Measurements from ENCODE around the gene CYS1.
"Not testable (repeated sequence)": the region's sequence is repeated elsewhere in the genome, so short reads cannot be mapped to it uniquely, and the experiment has no call there.

Gene CYS1

GRCh38 chr2:10079870-10080535 is at the start of gene CYS1:
CYS1 (minus strand) TSS chr2:10080411; CDS start chr2:10080223, 188 bp downstream.
- DNase-seq (ENCODE audit: low spot score), result no peak

- DNase-seq (ENCODE audit: low spot score), result no peak
These were observed 49.3 kb upstream of the CYS1 start for GRCh38 chr2:10129490-10129889.

- DNase-seq (ENCODE audit: low spot score), result no peak
These were observed 48.2 kb upstream of the CYS1 start for GRCh38 chr2:10128420-10128819.

GRCh38 chr2:10126632-10127026 is 46.4 kb upstream of the CYS1 start:
- DNase-seq (ENCODE audit: low spot score), result no peak

- no peak for DNase-seq (ENCODE audit: low spot score)
These were observed 45.8 kb upstream of the CYS1 start for GRCh38 chr2:10125842-10126631.

- DNase-seq (ENCODE audit: low spot score), result peak; percentile 91
These were observed 44.4 kb upstream of the CYS1 start for GRCh38 chr2:10124538-10125045.

- no peak for DNase-seq (ENCODE audit: low spot score)
These were observed 43.1 kb upstream of the CYS1 start for GRCh38 chr2:10123281-10123680.

- peak; percentile 95 for DNase-seq (ENCODE audit: low spot score)
These were observed 42.5 kb upstream of the CYS1 start, which contains the start of gene RRM2 for GRCh38 chr2:10122500-10123280. RRM2 (plus strand) TSS chr2:10122739; CDS start chr2:10122799, 60 bp downstream.

- peak; percentile 80 for DNase-seq (ENCODE audit: low spot score)
These were observed 40.8 kb upstream of the CYS1 start for GRCh38 chr2:10120877-10121574.

GRCh38 chr2:10120158-10120876 is 40.1 kb upstream of the CYS1 start:
- peak; percentile 97 for DNase-seq (ENCODE audit: low spot score)

- DNase-seq (ENCODE audit: low spot score), result no peak
These were observed 39.5 kb upstream of the CYS1 start for GRCh38 chr2:10119601-10120157.

- DNase-seq (ENCODE audit: low spot score), result no peak
These were observed 38.8 kb upstream of the CYS1 start for GRCh38 chr2:10119027-10119325.

- DNase-seq (ENCODE audit: low spot score), result no peak
These were observed 29.1 kb upstream of the CYS1 start for GRCh38 chr2:10109311-10109710.

GRCh38 chr2:10104906-10105305 is 24.7 kb upstream of the CYS1 start:
- DNase-seq (ENCODE audit: low spot score), result not testable (repeated sequence)

GRCh38 chr2:10103179-10103578 is 23.0 kb upstream of the CYS1 start:
- no peak for DNase-seq (ENCODE audit: low spot score)

- no peak for DNase-seq (ENCODE audit: low spot score)
These were observed 21.3 kb upstream of the CYS1 start for GRCh38 chr2:10101491-10101890.

- peak; percentile 78 for DNase-seq (ENCODE audit: low spot score)
These were observed 17.3 kb upstream of the CYS1 start for GRCh38 chr2:10097352-10098148.

- no peak for DNase-seq (ENCODE audit: low spot score)
These were observed 16.4 kb upstream of the CYS1 start for GRCh38 chr2:10096641-10097040.

GRCh38 chr2:10095175-10095574 is 15.0 kb upstream of the CYS1 start:
- DNase-seq (ENCODE audit: low spot score), result no peak

GRCh38 chr2:10094271-10094814 is 14.1 kb upstream of the CYS1 start:
- DNase-seq (ENCODE audit: low spot score), result no peak

Data from RKO (cell line).